T-helper 17 cell (primary cell): ENCODE data around the gene TGFBR3. TPM values are rescaled to one million over a fixed set of nuclear protein-coding genes. Genes with fewer than 3 reads are reported as not detected.
A peak's percentile ranks its signal among the peaks of the same experiment; 100 is the strongest.

Experiments used
- ATAC-seq: fragments of 150-1000 bp; cut with Tn5 transposase; 2 replicates; pipeline ENCODE4 v1.10.0; 2021; ENCODE audit warnings: mild to moderate bottlenecking, moderate library complexity
- DNase-seq, 3 donors: peaks; one replicate each; pipeline versions ENCODE4 v3.0.0 to v3.0.0-alpha.2; 2020 to 2021
- H3K9me3 ChIP-seq: one replicate; pipeline ENCODE4 v1.7.0; 2013; ENCODE audit warnings: low read length, mild to moderate bottlenecking; ENCODE audit not compliant: control insufficient read depth, poor library complexity, severe bottlenecking
- H3K27ac Mint-ChIP-seq: one replicate; pipeline ENCODE4 v1.8.0; 2022; ENCODE audit warnings: mild to moderate bottlenecking, moderate library complexity, mixed read lengths
- H3K27me3 Mint-ChIP-seq: one replicate; pipeline ENCODE4 v1.8.0; 2022; ENCODE audit warnings: mixed read lengths
- H3K36me3 Mint-ChIP-seq: one replicate; pipeline ENCODE4 v1.8.0; 2022; ENCODE audit warnings: low read depth, mixed read lengths
- H3K4me1 Mint-ChIP-seq: one replicate; pipeline ENCODE4 v1.8.0; 2022; ENCODE audit warnings: mild to moderate bottlenecking, mixed read lengths
- H3K4me3 Mint-ChIP-seq: one replicate; pipeline ENCODE4 v1.8.0; 2022; ENCODE audit warnings: mild to moderate bottlenecking, moderate library complexity, mixed read lengths
- total RNA-seq, 4 donors: library from RNA in 2 of 4; stranded (reverse) in 2 of 4; gene quantifications; one replicate each; pipeline ENCODE4 v1.2.3 and lab custom pipeline; 2022 to 2026

Gene TGFBR3
- total RNA-seq, 2 donors from 2014 or later, result 21.0 to 27.6 TPM

GRCh38 chr1:91876781-91877573, 9.0 kb downstream of the TGFBR3 start:
- no peak for ATAC-seq
- H3K27ac Mint-ChIP-seq, result peak overlapping the region; percentile 10
- no peaks in the 10 kb centered on the region for H3K9me3 ChIP-seq
- no peaks in the 10 kb centered on the region for H3K27me3 Mint-ChIP-seq
- H3K36me3 Mint-ChIP-seq, result peaks cover 4% of the 10 kb centered on the region
- peaks cover 40% of the 10 kb centered on the region for H3K4me1 Mint-ChIP-seq
- DNase-seq, result no peak
- H3K4me3 Mint-ChIP-seq, result no peak overlapping the region

- H3K27me3 Mint-ChIP-seq, result no peaks in the 10 kb centered on the region
- no peak for ATAC-seq
- peak overlapping the region; percentile 43 for H3K4me3 Mint-ChIP-seq
- peaks cover 49% of the 10 kb centered on the region for H3K4me1 Mint-ChIP-seq
- no peaks in the 10 kb centered on the region for H3K9me3 ChIP-seq
- peak overlapping the region; percentile 3 for H3K27ac Mint-ChIP-seq
- DNase-seq, result no peak
- H3K36me3 Mint-ChIP-seq, result peaks cover 4% of the 10 kb centered on the region
Observed at GRCh38 chr1:91876040-91876470, 9.9 kb downstream of the TGFBR3 start.

GRCh38 chr1:91874167-91874566, 11.8 kb downstream of the TGFBR3 start:
- no peak for DNase-seq
- peak overlapping the region; percentile 1 for H3K27ac Mint-ChIP-seq
- ATAC-seq, result no peak
- no peak overlapping the region for H3K4me3 Mint-ChIP-seq
- peaks cover 56% of the 10 kb centered on the region for H3K4me1 Mint-ChIP-seq
- H3K27me3 Mint-ChIP-seq, result no peaks in the 10 kb centered on the region
- H3K36me3 Mint-ChIP-seq, result peaks cover 4% of the 10 kb centered on the region
- no peaks in the 10 kb centered on the region for H3K9me3 ChIP-seq

GRCh38 chr1:91872559-91873081, 13.3 kb downstream of the TGFBR3 start:
- Mint-ChIP-seq H3K4me3 (peak overlapping the region; percentile 78), H3K36me3 (peaks cover 4% of the 10 kb centered on the region), H3K4me1 (peaks cover 54% of the 10 kb centered on the region), H3K27ac (peak overlapping the region; percentile 74), H3K27me3 (no peaks in the 10 kb centered on the region)
- DNase-seq (no peak), ATAC-seq (peak; percentile 78)
- H3K9me3 ChIP-seq, result no peaks in the 10 kb centered on the region

- Mint-ChIP-seq H3K36me3 (peaks cover 3% of the 10 kb centered on the region), H3K4me1 (peaks cover 50% of the 10 kb centered on the region), H3K27ac (peak overlapping the region; percentile 74), H3K4me3 (peak overlapping the region; percentile 78), H3K27me3 (no peaks in the 10 kb centered on the region)
- no peaks in the 10 kb centered on the region for H3K9me3 ChIP-seq
- no peak for ATAC-seq
- no peak for DNase-seq
Observed at GRCh38 chr1:91872000-91872399, 14.0 kb downstream of the TGFBR3 start.

GRCh38 chr1:91870322-91870721, 15.6 kb downstream of the TGFBR3 start:
- Mint-ChIP-seq H3K4me1 (peaks cover 42% of the 10 kb centered on the region), H3K4me3 (no peak overlapping the region), H3K36me3 (peaks cover 2% of the 10 kb centered on the region), H3K27me3 (no peaks in the 10 kb centered on the region), H3K27ac (peak overlapping the region; percentile 16)
- DNase-seq (no peak), ATAC-seq (peak; percentile 46)
- H3K9me3 ChIP-seq, result no peaks in the 10 kb centered on the region

- H3K36me3 Mint-ChIP-seq, result no peaks in the 10 kb centered on the region
- peaks cover 27% of the 10 kb centered on the region for H3K4me1 Mint-ChIP-seq
- H3K4me3 Mint-ChIP-seq, result no peak overlapping the region
- H3K27me3 Mint-ChIP-seq, result no peaks in the 10 kb centered on the region
- ATAC-seq (no peak), DNase-seq (no peak)
- no peak overlapping the region for H3K27ac Mint-ChIP-seq
- H3K9me3 ChIP-seq, result no peaks in the 10 kb centered on the region
Observed at GRCh38 chr1:91866425-91866824, 19.5 kb downstream of the TGFBR3 start.

GRCh38 chr1:91864017-91864700, 21.8 kb downstream of the TGFBR3 start:
- H3K27me3 Mint-ChIP-seq, result no peaks in the 10 kb centered on the region
- no peaks in the 10 kb centered on the region for H3K36me3 Mint-ChIP-seq
- ATAC-seq (no peak), DNase-seq (no peak)
- H3K27ac Mint-ChIP-seq, result no peak overlapping the region
- no peaks in the 10 kb centered on the region for H3K9me3 ChIP-seq
- no peak overlapping the region for H3K4me3 Mint-ChIP-seq
- H3K4me1 Mint-ChIP-seq, result peaks cover 12% of the 10 kb centered on the region

GRCh38 chr1:91863498-91863897, 22.5 kb downstream of the TGFBR3 start:
- Mint-ChIP-seq H3K27ac (no peak overlapping the region), H3K4me3 (no peak overlapping the region), H3K27me3 (no peaks in the 10 kb centered on the region), H3K36me3 (no peaks in the 10 kb centered on the region), H3K4me1 (peaks cover 12% of the 10 kb centered on the region)
- DNase-seq, result no peak
- no peaks in the 10 kb centered on the region for H3K9me3 ChIP-seq
- ATAC-seq, result no peak

- H3K4me1 Mint-ChIP-seq, result peaks cover 10% of the 10 kb centered on the region
- H3K4me3 Mint-ChIP-seq, result no peak overlapping the region
- no peak for ATAC-seq
Observed at GRCh38 chr1:91862120-91862519, 23.8 kb downstream of the TGFBR3 start.

GRCh38 chr1:91857557-91858239, 28.3 kb downstream of the TGFBR3 start:
- ATAC-seq (no peak), DNase-seq (no peak)
- H3K27ac Mint-ChIP-seq, result no peak overlapping the region
- no peaks in the 10 kb centered on the region for H3K9me3 ChIP-seq
- no peaks in the 10 kb centered on the region for H3K36me3 Mint-ChIP-seq
- H3K27me3 Mint-ChIP-seq, result no peaks in the 10 kb centered on the region
- H3K4me3 Mint-ChIP-seq, result no peak overlapping the region
- H3K4me1 Mint-ChIP-seq, result peaks cover 5% of the 10 kb centered on the region

More at GRCh38 chr1:91862120-91862519, 23.8 kb downstream of the TGFBR3 start:
- Mint-ChIP-seq H3K27me3 (no peaks in the 10 kb centered on the region), H3K36me3 (no peaks in the 10 kb centered on the region), H3K27ac (no peak overlapping the region)
- DNase-seq, result no peak
- H3K9me3 ChIP-seq, result no peaks in the 10 kb centered on the region

GRCh38 chr1:91856996-91857395, 29.0 kb downstream of the TGFBR3 start:
- no peak overlapping the region for H3K4me3 Mint-ChIP-seq
- peak overlapping the region; percentile 14 for H3K27ac Mint-ChIP-seq
- H3K4me1 Mint-ChIP-seq, result peaks cover under 1% of the 10 kb centered on the region
- ATAC-seq (no peak), DNase-seq (no peak)
- H3K9me3 ChIP-seq, result no peaks in the 10 kb centered on the region
- no peaks in the 10 kb centered on the region for H3K27me3 Mint-ChIP-seq
- H3K36me3 Mint-ChIP-seq, result no peaks in the 10 kb centered on the region
